ENCODE data around the gene RNF19B.

RNF19B gene

DNA sequence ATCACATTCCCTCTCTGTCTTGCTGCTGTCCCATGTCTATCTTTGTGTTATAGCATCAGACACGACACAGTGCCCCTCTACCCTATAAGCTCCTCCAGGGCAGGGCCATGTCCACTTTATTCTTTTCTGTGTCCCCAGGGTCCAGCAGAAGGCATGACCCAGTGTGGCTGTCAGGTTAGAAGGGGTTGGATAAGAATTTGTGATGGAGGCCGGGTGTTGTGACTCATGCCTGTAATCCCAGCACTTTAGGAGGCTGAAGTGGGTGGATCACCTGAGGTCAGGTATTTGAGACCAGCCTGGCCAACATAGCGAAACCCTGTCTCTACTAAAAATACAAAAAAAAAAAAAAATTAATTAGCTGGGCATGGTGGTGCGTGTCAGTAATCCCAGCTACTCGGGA lies 26.3 kb upstream of the RNF19B start:
- Histone ChIP-seq H3K4me2 (ENCODE audit: low read length) (no peak overlapping the region), H3K4me3 (ENCODE audit: low read length) (no peak overlapping the region), H3K27me3 (ENCODE audit: control insufficient read depth, insufficient read depth, low read length) (no peaks in the 10 kb centered on the region), H3K36me3 (ENCODE audit: insufficient read depth, low read length) (no peaks in the 10 kb centered on the region), H3K4me1 (ENCODE audit: control insufficient read depth, insufficient read depth, low read length) (peaks cover 38% of the 10 kb centered on the region), H3K9me3 (replicated peaks; ENCODE audit: low read length) (no peaks in the 10 kb centered on the region), H3K9ac (ENCODE audit: low read depth, low read length) (no peak overlapping the region)

DNA sequence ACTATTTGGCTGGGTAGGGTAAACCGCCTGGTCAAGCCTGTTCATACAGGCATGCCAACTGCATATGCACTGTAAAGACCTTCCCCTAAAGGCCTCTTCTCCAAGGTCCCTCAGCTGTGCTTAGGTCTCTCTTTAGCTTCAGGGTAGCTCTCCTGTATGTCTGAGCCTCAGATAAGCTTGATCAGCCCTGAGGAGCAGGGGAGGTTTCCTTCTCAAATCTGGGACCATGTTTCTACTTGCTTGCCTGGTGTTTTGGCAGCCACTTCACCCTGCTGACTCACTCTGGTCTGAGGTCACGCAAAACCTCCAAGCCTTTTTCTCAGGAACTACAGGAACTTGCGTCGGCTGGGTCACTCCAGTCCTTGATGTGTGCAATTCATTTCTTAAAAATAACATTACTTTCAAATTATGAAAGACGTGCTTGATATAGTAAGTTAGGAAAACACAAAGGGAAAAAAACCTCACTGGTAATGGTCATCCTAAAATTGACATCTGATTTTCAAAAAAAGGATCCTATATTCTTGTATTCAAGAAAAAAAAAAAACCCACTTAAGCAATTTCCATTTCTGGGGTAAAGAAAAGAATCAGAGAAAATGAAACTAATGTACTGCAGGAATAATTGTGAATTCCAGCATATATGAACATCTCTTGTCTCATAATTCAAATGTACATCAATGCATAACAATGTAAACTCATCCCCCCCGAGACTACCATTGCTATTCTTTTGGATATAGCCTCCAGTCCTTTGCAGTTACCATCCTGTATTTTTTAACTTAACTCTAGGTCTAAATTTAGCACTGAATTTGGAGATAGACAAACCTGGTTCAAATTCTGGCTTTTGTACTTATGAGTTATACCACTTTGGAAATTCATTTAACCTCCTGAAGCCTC lies 24.8 kb upstream of the RNF19B start:
- peaks cover 38% of the 10 kb centered on the region for H3K4me1 ChIP-seq (ENCODE audit: control insufficient read depth, insufficient read depth, low read length)
- H3K4me2 ChIP-seq (ENCODE audit: low read length), result peak overlapping the region; percentile 59
- peak overlapping the region; percentile 60 for H3K9ac ChIP-seq (ENCODE audit: low read depth, low read length)
- H3K4me3 ChIP-seq (ENCODE audit: low read length), result peak overlapping the region; percentile 3
- H3K9me3 ChIP-seq (replicated peaks; ENCODE audit: low read length), result no peaks in the 10 kb centered on the region
- H3K27me3 ChIP-seq (ENCODE audit: control insufficient read depth, insufficient read depth, low read length), result no peaks in the 10 kb centered on the region
- no peaks in the 10 kb centered on the region for H3K36me3 ChIP-seq (ENCODE audit: insufficient read depth, low read length)

DNA sequence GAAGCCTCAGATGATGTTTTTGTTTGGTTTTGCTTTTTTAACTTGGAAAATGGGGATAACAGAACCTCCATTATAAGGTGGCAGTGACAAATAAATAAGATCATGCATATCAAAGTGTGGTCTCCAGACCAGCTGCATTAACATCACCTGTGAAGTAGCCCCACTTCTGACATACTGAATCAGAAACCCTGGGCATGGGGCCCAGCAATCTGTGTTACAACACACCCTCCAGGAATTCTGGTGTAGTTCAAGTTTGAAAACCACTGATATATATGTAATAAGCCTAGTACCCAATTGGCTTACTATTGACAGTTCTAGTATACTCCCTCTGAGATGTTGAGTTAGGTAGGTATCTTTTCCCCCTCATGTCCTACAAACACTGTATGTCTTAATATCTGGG lies 24.1 kb upstream of the RNF19B start:
- H3K4me3 ChIP-seq (ENCODE audit: low read length), result peak overlapping the region; percentile 3
- peaks cover 38% of the 10 kb centered on the region for H3K4me1 ChIP-seq (ENCODE audit: control insufficient read depth, insufficient read depth, low read length)

DNA sequence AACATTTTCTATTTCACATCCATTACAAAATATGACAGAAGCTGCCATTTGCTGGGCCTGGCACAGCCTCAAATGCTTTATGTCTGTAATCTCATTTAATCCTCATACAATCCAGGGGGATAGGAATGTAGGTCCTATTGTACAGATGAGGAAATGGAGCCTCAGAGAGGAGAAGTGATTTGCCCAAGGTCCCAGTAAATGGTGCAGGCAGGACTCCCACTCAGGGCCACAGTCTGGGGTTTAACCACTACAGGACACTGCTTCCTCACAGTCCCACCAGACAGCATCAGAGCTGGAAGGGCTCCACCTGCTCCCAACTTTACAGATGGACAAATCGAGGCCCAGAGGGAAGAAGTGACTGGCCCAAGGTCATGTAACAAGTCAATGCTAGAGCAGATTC lies 20.6 kb upstream of the RNF19B start:
- no peaks in the 10 kb centered on the region for H3K9me3 ChIP-seq (replicated peaks; ENCODE audit: low read length)

More for the DNA sequence above, 24.1 kb upstream of the RNF19B start:
- Histone ChIP-seq H3K4me2 (ENCODE audit: low read length) (peak overlapping the region; percentile 59), H3K36me3 (ENCODE audit: insufficient read depth, low read length) (no peaks in the 10 kb centered on the region), H3K9ac (ENCODE audit: low read depth, low read length) (peak overlapping the region; percentile 60), H3K9me3 (replicated peaks; ENCODE audit: low read length) (no peaks in the 10 kb centered on the region), H3K27me3 (ENCODE audit: control insufficient read depth, insufficient read depth, low read length) (no peaks in the 10 kb centered on the region)

DNA sequence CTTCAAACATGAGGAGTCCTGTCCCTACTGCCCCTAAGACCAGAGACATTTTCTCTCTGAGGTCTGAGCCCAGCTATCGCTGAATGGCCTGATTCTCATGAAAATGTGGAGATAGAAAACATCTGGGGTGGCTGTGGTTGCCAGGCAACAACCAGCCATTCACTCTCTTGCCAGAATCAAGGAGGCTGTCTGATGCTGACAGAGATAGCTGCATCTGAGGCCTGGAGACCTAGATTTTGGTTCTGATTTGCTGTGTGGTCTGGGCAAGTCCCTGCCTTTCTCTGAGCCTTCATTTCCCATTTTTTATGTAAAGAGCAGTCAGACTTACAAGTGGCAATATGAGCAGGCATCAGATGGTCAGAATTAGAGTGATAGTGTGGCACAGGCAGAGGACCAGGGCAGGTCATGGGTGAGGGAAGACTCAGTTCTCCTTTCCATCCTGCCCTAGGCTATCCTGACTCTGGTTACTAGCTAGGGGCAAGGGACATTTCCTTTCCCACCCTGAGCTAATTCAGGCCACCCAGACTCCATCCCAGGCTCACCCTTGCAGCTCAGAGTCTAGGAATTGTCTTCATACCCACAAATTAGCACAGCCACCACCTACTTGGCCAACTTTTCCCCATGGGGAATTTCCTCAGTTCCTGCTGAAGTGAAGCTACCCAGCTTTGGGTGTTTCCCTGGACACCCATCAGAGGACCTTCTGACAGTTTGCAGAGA lies 20.0 kb upstream of the RNF19B start:
- Histone ChIP-seq H3K36me3 (ENCODE audit: insufficient read depth, low read length) (no peaks in the 10 kb centered on the region), H3K9ac (ENCODE audit: low read depth, low read length) (no peak overlapping the region), H3K4me1 (ENCODE audit: control insufficient read depth, insufficient read depth, low read length) (peaks cover 27% of the 10 kb centered on the region), H3K9me3 (replicated peaks; ENCODE audit: low read length) (no peaks in the 10 kb centered on the region), H3K4me3 (ENCODE audit: low read length) (no peak overlapping the region), H3K4me2 (ENCODE audit: low read length) (no peak overlapping the region), H3K27me3 (ENCODE audit: control insufficient read depth, insufficient read depth, low read length) (no peaks in the 10 kb centered on the region)

More for the DNA sequence above, 20.6 kb upstream of the RNF19B start:
- Histone ChIP-seq H3K27me3 (ENCODE audit: control insufficient read depth, insufficient read depth, low read length) (no peaks in the 10 kb centered on the region), H3K36me3 (ENCODE audit: insufficient read depth, low read length) (no peaks in the 10 kb centered on the region), H3K4me2 (ENCODE audit: low read length) (no peak overlapping the region), H3K4me1 (ENCODE audit: control insufficient read depth, insufficient read depth, low read length) (peaks cover 31% of the 10 kb centered on the region), H3K4me3 (ENCODE audit: low read length) (no peak overlapping the region), H3K9ac (ENCODE audit: low read depth, low read length) (no peak overlapping the region)

DNA sequence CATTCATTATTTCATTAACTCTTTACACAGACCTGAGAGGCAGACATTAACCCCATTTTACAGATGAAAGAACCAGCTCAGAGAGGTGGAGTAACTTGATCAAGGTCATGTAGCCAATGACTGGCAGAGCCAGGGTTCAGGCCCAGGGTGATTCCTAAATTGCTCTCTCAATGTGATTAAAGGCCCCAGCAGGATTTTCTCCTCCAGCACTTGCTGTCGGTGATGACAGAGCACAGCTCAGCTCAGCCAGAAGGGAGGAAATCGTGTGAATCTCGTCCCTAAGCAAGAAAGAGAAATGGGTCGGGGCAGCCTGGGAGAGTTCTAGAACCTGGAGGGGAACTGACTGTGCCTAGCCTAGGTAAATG lies 19.5 kb upstream of the RNF19B start:
- Histone ChIP-seq H3K9me3 (replicated peaks; ENCODE audit: low read length) (no peaks in the 10 kb centered on the region), H3K4me3 (ENCODE audit: low read length) (no peak overlapping the region), H3K4me2 (ENCODE audit: low read length) (no peak overlapping the region), H3K9ac (ENCODE audit: low read depth, low read length) (no peak overlapping the region), H3K27me3 (ENCODE audit: control insufficient read depth, insufficient read depth, low read length) (no peaks in the 10 kb centered on the region), H3K36me3 (ENCODE audit: insufficient read depth, low read length) (no peaks in the 10 kb centered on the region), H3K4me1 (ENCODE audit: control insufficient read depth, insufficient read depth, low read length) (peaks cover 24% of the 10 kb centered on the region)

DNA sequence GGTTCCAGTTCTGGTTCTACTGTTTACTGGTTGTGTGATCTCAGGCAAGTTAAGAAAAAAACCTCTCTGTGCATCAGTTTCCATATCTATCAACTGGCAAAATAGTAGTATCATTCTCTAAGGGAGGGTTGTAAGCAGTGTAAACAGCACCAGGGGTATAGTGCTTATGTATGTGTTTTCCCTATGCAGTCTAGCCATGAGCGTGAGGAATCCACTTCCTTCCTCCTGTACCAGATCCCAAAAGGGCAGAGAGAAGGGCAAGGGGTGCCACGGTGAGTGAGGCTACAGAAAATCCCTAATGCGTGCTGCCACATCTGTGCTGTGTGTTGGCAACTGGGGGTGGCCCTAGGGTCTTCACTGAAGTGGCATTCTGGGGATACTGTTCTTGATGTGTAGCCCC lies 18.4 kb upstream of the RNF19B start:
- peaks cover 15% of the 10 kb centered on the region for H3K4me1 ChIP-seq (ENCODE audit: control insufficient read depth, insufficient read depth, low read length)
- no peaks in the 10 kb centered on the region for H3K27me3 ChIP-seq (ENCODE audit: control insufficient read depth, insufficient read depth, low read length)
- H3K4me3 ChIP-seq (ENCODE audit: low read length), result no peak overlapping the region
- no peak overlapping the region for H3K4me2 ChIP-seq (ENCODE audit: low read length)
- H3K9ac ChIP-seq (ENCODE audit: low read depth, low read length), result no peak overlapping the region
- H3K9me3 ChIP-seq (replicated peaks; ENCODE audit: low read length), result no peaks in the 10 kb centered on the region
- no peaks in the 10 kb centered on the region for H3K36me3 ChIP-seq (ENCODE audit: insufficient read depth, low read length)

DNA sequence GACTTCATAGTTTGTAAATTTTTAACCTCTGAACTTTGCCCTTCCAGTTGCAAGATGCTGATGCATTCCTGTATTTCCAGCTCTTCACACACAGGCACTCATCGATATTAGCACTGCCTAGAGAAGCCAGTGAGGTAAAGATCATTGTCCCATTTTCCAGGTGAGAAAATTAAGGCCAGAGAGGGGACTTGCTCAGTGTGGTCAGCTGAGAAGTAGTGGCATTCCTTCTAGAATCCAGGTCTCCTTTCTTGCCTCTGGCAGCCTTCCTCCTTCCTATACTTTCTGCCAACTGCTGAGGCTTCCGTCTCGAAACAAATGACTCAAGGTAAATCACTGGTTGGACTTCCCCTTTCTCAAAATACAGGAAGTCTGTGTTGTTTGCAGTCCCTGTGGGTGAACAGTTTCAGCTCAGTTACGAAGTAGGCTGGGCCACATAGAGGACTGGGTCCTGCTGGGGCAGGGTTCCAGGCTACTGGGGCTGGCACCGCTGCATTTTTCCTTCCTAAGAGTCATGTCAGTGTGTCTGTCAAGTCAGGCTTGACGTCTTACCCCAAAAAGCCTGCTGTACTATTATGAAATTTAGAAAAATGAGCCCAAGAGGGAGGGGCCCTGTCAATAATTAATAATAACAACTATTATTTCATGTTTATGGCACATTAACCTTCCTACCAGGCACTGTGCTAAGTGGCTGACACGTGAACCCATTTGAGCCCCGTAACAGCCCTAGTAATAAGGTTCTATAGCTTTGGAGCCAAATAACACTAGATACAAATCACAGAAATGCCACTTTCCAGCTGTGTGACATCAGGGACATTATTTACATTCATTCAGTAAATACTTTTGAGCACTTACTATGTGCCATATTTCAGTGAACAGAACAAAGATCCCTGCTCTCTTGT lies 16.6 kb upstream of the RNF19B start:
- peak overlapping the region; percentile 61 for H3K9ac ChIP-seq (ENCODE audit: low read depth, low read length)
- H3K4me3 ChIP-seq (ENCODE audit: low read length), result no peak overlapping the region
- no peaks in the 10 kb centered on the region for H3K27me3 ChIP-seq (ENCODE audit: control insufficient read depth, insufficient read depth, low read length)
- no peaks in the 10 kb centered on the region for H3K36me3 ChIP-seq (ENCODE audit: insufficient read depth, low read length)
- peaks cover 15% of the 10 kb centered on the region for H3K4me1 ChIP-seq (ENCODE audit: control insufficient read depth, insufficient read depth, low read length)
- no peaks in the 10 kb centered on the region for H3K9me3 ChIP-seq (replicated peaks; ENCODE audit: low read length)
- H3K4me2 ChIP-seq (ENCODE audit: low read length), result peak overlapping the region; percentile 43

DNA sequence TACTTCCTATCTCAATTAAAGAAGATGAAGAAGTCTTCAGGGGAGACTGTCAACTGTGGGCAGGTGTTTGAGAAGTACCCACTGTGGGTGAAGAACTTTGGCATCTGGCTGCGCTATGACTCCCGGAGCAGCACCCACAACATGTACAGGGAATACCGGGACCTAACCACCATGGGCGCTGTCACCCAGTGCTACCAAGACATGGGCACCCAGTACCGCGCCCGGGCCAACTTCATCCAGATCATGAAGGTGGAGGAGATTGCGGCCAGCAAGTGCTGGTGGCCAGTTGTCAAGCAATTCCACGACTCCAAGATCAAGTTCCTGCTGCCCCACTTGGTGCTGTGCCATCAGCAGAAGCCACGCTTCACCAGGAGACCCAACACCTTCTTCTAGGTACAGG lies 15.5 kb upstream of the RNF19B start:
- Histone ChIP-seq H3K9me3 (replicated peaks; ENCODE audit: low read length) (no peaks in the 10 kb centered on the region), H3K4me1 (ENCODE audit: control insufficient read depth, insufficient read depth, low read length) (peaks cover 15% of the 10 kb centered on the region), H3K4me2 (ENCODE audit: low read length) (no peak overlapping the region), H3K27me3 (ENCODE audit: control insufficient read depth, insufficient read depth, low read length) (no peaks in the 10 kb centered on the region), H3K9ac (ENCODE audit: low read depth, low read length) (no peak overlapping the region), H3K36me3 (ENCODE audit: insufficient read depth, low read length) (no peaks in the 10 kb centered on the region), H3K4me3 (ENCODE audit: low read length) (no peak overlapping the region)

DNA sequence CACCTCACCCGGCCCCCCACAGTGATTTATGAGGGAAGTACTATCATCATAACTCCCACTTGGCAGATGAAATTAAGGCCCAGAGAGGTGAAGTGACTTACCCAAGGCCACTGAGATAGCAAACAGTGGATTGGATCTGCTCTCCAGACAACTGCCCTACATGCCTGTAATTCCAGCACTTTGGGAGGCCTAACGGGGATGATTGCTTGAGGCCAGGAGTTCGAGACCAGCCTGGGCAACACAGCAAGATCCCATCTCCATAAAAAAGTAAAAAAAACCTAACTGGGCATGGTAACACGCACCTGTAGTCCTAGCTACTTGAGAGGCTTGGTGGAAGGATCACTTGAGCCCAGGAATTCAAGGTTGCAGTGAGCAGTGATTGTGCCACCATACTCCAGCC lies 14.2 kb upstream of the RNF19B start:
- H3K4me2 ChIP-seq (ENCODE audit: low read length), result no peak overlapping the region
- no peak overlapping the region for H3K9ac ChIP-seq (ENCODE audit: low read depth, low read length)
- peaks cover 15% of the 10 kb centered on the region for H3K4me1 ChIP-seq (ENCODE audit: control insufficient read depth, insufficient read depth, low read length)
- no peaks in the 10 kb centered on the region for H3K9me3 ChIP-seq (replicated peaks; ENCODE audit: low read length)
- no peaks in the 10 kb centered on the region for H3K36me3 ChIP-seq (ENCODE audit: insufficient read depth, low read length)
- H3K27me3 ChIP-seq (ENCODE audit: control insufficient read depth, insufficient read depth, low read length), result no peaks in the 10 kb centered on the region
- H3K4me3 ChIP-seq (ENCODE audit: low read length), result no peak overlapping the region

DNA sequence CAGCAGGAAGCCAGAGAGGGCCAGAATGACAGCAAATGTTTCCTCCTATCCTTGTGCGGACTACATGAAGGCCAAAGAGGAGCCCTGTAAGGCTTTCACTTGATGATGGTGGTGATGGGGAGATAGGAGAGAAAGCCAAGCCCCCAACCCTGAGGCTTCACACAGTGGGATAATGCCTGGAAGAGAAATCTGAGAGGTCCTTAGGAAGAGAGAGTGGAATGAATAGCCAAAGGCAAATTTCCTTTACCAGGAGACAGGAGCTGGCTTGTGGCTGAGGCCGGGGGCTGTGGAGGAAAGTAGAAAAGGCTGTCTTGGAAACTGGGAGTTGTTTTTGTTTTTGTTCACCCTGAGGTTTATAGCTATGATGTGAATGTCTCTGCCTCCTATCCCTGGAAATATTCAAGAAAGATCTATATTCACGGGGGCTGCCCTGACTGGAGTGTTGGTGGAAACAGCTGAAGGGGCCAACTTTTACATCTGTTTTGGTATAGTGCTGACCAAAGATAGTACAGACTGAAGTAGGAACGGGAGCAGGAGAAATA lies 13.0 kb upstream of the RNF19B start:
- Histone ChIP-seq H3K9ac (ENCODE audit: low read depth, low read length) (no peak overlapping the region), H3K36me3 (ENCODE audit: insufficient read depth, low read length) (no peaks in the 10 kb centered on the region), H3K9me3 (replicated peaks; ENCODE audit: low read length) (no peaks in the 10 kb centered on the region), H3K4me3 (ENCODE audit: low read length) (no peak overlapping the region), H3K4me2 (ENCODE audit: low read length) (no peak overlapping the region), H3K4me1 (ENCODE audit: control insufficient read depth, insufficient read depth, low read length) (peaks cover 20% of the 10 kb centered on the region), H3K27me3 (ENCODE audit: control insufficient read depth, insufficient read depth, low read length) (peaks cover 5% of the 10 kb centered on the region)

All from skeletal muscle satellite cell (primary cell).